Stimulated activated CD4-positive, alpha-beta T cell treated with anti-CD3 and anti-CD28 coated beads, TNF-alpha, amount 100 ng/mL, for 24 hours (primary cell): Measurements from ENCODE around the gene RBBP5.

Experiments used
- DNase-seq, 3 experiments: peaks; one replicate each; pipeline ENCODE4 v3.0.0-alpha.2; 2020; ENCODE audit warnings: low read depth in 3 of 3

Gene RBBP5

DNA sequence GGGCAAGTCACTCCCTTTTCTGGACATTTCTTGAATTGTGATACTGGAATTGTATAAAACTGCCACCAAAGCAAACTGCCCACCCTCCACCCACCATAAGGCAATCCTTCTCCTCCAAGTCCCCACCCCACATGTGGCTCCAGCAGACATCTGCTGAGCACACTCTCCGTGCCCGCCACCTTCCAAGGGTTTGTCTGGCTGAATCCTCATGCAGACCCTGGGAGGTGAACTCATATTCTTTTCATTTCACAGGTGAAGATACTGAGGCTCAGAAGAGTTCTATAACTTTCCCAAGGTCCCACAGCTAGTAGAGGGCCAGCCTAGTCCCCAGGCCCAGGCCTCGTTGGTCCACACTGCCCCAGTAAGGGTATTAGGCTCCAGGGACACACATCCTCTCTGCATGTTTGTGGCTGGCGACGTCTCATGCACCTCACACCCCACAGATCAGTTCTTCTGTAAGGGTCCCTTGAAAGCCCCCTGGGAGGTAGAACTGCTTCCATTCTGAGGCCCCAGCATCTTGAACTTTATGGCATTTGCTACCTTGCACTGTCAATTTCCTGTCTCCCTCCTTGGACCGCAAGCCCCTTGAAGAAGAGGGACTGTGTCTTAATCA, 64.7 kb downstream of the RBBP5 start:
- no peak for DNase-seq

DNA sequence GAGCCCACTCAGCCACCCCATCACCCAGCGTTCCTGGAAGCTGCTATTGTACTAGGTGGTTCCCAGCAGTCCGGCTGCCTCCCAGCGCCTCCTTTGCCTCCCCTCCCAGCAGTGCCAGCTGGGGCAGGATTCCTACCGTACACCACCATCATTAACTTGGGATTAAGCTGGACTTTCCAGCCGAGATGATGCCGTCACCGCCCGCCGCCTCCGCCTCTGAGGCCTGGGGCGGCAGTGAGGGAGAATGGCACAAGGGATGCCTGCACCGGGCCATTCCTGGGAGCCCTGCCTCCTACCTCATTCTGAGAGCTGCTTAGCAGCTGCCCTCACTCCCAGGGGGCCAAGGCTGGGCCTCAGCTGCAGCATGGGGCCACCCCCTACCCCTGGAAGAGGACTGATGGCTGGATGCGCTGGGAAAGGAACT, 65.6 kb downstream of the RBBP5 start:
- no peak for DNase-seq

DNA sequence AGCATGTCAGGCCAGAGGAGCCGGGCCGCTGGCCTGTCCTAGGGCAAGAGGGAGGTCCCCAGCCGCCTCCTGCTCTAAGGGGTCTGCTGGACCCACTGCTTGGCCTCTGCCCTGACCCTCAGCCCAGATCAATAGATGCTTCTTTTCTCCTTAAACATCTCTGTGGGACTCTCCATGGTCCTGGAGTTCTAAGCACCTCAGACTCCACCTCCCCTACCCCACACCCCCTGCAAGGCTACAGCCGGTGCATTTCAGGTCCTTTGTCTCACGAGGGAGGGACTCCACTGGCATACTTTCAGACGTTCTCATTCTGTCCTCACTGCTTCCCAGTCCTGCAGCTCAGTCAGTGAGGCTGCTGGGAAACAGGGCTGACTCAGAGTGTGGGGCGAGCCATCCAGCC, 67.8 kb downstream of the RBBP5 start:
- no peak for DNase-seq

DNA sequence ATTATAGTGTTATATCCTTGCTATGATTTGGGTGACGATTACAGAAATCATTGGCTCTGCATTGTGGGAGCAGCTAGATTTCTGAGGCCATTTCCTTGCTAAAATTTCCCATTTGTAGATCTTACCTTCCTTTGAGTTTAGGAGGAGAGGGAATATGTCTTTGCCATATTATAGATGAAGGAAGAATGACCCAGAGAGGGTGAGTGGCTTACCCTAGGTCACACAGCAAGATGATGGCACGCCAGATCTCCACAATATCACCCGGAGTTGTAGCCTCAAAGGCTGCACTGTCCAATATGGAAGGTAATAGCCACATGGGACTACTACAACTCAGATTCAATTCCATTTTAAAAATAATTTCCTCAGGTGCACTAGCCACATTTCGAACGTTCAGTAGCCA, 68.5 kb downstream of the RBBP5 start:
- DNase-seq = no peak

DNA sequence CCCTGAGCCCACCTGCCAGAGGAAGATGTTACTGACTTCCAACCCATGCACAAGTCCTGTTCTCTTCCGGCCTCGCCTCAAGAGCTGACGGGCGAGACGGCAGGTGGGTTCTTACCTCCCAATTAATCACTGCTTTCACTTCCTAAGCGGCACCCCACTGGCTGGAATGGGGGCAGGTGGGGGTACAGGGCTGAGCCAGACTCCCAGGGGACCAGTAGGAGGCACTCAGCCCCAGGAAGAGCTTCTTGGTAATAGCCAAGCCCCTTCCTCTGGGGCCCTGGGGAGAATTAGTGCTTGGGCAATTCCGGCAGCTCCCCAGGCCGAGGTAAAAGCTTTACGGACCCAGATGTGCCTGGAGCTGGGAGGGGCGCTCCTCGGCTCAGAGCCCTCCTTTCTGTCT, 69.1 kb downstream of the RBBP5 start:
- DNase-seq = no peak

DNA sequence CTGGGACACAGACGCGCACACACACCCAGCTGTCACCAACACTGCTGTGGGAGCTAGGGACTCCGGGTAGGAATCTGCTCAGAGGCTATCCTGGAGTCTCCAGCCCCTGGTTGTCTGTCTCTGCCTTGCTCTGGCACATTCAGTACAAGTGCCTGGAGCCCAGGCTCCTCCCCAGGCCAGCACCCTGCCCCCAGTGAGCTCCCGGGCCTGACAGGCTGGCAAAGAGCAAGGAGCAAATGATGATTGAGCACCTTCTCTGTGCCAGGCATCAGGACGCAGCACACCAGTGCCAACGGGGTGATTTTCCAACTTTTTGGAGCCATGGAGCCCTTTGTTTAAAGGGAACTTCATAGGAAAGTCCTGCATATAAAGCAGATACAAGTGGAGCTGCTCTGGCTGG, 72.3 kb downstream of the RBBP5 start:
- no peak for DNase-seq

DNA sequence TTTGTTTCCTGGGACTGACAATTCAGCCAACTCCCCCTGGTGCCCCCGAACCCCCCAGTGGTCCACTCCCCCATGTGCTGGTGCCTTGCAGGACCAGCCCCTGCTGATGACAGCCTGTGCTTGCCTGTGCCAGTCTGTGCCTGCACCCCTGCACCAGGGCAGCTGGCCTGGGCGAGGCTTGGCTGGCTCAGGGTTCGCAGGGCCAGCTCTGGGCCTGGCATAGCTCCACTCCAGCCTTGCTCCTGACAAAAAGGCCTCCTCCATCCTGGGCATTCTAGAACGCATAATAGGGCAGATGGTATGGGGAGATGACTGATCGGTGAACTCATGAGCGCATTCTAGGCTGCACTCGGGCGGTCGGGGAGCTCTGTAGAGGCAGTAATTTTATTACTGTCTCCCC, 73.4 kb downstream of the RBBP5 start:
- no peak for DNase-seq

DNA sequence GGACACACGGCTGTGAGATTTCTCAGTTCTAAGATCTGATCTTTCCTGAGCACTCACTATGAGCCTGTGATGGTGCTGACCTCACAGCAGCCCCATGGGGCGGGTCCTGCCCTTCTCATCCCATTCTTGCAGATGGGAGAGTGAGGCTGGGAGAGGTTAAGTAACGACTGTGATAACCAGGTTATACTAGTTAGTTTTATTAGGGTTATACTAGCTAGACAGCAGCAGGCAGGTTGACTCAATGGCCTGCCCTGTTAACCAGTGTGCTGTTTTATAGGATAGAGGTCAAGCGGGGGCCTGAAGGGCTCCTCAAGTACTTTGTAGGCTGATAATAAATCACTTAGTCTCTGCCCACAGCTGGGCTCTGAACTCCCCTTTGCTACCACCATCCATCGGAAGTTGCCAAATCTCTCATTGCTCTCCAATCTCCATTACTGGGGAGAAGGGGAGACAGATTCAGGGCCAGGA, 74.0 kb downstream of the RBBP5 start:
- no peak for DNase-seq

DNA sequence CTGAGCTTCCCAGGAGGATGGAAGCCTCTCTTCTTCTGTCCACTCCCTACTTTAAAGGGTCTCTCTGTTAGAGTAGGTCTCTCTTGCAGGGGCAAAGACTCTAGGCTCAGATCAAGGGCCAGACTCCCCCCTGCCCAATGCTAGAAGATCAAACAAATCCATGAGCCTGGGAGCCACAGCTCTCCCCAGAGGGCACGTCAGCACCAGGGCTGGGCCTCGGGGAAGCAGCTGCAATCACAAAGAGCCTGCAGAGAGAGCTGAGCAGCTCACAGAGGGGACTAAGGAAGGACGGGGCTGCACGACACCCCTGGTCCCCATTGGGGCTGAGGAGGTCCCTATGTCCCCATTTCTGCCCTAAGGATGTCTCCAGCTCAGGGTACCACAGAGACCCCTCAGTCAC, 74.9 kb downstream of the RBBP5 start:
- DNase-seq = no peak

DNA sequence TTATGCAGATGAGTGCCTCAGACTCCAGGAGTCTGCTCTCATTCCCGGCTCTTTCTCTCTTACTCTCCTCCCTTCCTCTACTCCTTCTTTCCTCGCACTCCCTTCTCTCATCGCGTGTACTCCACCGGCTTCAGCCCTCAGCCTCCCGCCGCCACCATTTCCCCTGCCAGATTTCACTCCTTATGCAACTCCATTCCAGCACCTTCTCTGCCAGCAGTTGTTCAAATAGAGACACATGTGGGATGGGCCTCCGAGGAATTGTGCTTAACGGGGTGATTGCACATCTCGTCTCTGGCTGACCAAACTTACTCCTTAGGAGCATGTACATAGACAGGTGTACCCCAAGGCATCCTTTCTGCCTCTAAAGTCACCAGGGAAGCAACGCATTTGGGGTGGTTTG, 76.6 kb downstream of the RBBP5 start:
- DNase-seq = no peak

DNA sequence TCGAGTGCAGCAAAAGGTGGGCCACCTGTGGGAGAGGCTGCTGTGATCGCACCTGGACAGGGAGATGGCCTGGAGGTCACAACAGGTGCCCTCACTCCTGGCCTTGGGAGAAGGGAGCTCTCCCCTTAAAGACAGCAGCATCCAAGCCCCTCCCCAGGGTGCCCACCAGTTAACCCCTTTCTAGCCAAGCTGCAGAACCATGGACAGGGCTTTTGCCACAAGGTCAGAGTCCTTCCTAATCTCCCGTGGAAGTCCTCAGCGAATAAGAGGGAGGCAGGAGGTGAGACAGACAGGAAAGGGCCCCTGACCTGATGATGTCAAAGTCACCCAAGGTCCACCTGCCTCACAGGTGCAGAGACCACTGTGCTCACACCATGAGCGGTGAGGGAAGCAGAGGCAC, 77.0 kb downstream of the RBBP5 start:
- DNase-seq = no peak

DNA sequence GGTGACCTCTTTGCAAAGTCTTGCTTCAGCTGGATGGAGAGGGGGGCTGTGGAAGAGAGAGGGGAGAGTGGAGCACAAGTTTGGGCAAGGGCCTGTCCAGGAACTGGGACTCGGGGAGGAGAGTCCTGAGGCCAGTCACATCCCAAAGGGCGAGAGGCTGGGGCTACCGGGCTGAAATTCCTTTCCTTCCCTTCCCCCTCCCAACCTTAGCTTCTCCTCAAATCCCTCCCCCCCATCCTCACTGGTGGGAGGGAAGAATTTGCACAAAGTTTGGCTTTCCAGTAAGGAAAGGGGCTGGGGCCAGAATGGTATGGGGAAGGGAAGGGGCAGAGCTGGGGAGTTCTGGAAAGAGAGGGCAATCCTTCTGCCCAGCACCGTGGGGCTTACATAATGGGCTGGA, 77.9 kb downstream of the RBBP5 start:
- no peak for DNase-seq

DNA sequence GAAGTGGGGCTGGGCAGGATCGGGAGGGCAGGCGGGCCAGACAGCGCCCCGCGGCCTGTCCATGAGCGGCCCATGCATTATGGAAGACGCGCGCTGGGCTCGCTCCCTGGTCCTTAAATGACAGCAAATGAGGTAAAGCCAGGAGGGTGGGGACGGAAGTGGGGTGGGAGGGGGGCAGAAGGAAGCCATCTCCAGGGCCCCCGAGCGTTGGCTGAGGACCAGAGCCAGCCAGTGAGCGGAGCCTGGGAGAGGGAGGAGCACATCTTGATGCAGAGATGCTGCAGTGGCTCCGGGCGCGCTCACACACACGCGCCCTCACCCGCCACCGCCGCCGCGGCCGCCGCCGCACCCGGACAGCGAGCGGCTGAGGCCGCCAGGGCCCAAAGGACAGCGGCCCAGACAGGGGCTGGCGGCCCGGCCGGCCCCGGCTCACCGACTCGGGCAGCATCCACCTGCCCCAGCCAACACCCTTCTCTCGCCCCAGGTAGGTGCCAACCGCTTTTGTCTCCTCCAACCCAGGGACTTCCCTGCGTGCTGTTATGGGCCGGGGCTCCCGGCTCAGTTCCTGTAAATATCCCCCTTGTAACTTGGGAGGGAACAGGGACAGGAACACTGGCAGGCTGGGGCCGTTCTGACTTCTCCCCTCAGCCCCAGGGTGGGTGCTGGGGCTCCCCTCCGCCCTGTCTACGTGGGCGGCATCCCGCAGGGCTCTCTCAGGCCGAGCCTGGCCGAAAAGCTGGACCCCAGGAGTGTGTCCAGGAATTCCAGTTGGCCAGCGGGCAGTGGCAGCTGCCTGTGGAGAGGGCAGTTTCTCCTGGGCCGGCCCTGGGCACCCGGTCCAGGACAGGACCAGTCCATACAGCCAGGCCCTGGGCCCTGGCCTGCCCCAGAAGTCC, 78.6 kb downstream of the RBBP5 start, which contains the start of gene CNTN2:
CNTN2 (plus strand) TSS at position 302 of the 896 bp plus-strand sequence. CDS start 9,974 bp downstream, outside the sequence.
- no peak for DNase-seq

DNA sequence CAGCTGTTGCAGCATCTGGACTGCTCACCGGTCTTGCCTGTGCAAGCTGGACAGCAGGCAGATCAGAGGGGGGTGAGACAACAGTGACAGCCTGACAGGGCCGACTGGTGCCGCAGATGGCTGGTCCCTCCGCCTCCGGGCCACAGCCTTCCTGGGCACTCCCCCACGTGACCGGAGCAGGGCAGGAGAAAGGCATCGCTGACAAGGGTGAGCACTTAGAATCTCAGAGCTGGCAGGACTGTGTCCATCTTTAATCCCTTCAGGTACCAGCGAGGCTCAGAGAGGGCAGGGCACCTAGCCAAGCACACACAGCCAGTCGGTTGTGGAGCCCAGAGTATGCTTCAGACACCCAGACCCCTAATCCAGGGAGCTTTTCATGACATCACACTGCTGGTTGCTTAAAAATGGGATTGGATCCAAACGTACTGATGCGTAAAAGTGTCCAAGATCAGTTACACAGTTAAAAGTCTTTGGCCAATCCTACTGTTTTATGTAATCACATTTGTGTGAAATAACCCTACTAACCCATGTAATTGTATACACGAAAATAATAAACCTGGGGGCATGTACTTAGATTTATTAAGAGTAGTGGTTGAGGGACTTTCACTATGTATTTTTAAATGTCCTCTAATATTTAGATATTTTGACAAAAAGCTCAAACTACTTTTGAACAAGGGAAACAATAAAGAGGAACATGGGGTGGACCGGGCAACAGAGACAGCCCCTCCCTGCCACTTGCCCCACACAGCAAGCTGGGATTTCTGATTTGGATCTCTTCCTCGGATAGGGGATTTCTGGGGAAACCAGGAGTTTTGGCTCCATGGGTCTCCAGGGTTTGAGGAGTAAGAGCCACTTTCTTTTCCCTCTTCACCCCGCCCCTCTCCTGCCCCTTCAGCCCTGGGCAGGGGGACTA, 79.5 kb downstream of the RBBP5 start:
- DNase-seq = no peak

DNA sequence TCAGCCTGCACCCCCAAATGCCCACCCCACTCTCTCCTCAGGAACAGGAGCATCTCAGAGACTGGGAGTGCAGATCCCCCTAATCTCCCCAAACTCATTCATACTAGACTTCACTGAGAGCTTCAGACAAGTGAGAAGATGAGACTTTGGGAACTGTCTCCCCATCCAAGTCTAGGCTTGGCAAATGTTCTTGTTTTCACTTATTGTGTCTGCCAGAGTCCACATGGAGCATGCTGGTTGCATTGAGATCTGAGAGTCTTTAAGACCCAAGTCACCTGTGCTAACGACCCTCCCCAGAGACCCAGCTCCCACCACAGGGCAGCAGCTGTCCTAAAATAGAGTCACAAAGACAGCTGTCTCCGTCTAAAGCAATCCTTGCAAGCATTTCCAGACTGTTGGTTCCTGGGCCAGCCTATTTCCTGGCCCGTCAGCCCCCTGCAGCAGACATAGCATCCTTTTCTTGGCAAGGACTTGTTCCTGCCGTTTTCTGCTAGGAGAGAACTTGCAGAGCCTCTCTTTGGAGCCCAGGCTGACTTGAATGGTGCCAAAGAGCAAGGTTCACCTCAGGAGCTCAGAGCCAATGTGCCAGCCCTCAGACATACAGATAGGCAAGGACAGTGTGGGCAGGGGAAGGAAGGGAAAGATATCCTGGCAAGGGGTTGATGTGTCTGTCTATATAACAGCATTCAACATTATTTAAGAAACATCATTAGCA, 80.6 kb downstream of the RBBP5 start:
- DNase-seq = no peak

DNA sequence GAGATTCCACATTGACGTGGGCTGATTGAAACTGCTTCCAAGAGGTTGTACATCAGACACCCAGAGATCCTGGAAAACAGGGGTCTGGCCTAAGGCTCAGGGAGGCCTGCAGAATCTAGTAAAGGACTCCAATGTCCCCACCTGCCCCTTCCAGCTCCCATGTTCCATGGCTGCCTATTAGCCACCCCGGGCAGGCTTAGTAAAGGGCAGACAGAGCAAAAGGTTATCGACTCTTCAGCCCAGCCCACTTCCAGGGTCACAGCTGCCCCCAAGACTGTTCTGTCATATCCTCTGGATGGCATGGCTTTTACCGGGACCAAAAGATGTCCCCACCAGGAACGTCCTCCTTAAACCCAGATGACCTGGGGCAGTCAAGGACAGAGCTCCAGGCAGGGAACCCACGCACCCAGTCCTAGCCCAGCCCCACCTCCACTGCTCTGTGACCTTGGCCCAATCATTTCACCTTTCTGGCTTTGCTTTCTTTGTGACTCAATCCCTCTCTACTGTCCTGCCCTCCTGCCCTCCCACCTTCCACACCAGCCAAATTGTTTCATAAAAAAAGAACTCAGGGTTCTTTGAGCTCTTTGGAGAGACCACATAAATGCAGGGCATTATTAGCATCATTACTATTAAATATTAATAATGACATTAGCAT, 83.5 kb downstream of the RBBP5 start:
- no peak for DNase-seq

DNA sequence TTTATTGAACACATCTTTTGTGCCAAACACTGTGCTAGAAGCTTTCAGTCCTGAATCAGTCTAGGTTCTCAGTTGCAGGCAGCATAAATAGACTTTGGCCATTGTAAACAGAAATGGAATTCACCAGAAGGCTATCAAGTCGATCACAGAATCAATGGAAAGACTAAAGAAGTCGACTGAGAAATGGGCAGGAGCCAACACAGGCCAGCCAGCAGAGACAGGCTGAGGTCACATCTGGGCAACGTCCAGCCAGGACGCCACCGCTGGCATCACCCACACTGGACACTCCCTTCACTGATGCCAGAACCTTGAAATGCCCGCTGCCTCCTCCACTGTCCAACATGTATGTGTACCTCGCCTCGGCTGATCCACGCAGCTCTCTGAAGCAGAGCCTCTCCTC, 84.2 kb downstream of the RBBP5 start:
- DNase-seq = no peak
